Middle frontal gyrus (tissue), 1 donor: ENCODE results near the gene ZNF705A.
"Not testable (repeated sequence)": the region's sequence is repeated elsewhere in the genome, so short reads cannot be mapped to it uniquely, and the experiment has no call there.

Source experiments
- DNase-seq: peaks from one replicate; pipeline ENCODE4 v3.0.0-alpha.2; 2015; ENCODE audit warnings: low spot score; ENCODE audit errors: extremely low spot score

The ZNF705A gene

DNA sequence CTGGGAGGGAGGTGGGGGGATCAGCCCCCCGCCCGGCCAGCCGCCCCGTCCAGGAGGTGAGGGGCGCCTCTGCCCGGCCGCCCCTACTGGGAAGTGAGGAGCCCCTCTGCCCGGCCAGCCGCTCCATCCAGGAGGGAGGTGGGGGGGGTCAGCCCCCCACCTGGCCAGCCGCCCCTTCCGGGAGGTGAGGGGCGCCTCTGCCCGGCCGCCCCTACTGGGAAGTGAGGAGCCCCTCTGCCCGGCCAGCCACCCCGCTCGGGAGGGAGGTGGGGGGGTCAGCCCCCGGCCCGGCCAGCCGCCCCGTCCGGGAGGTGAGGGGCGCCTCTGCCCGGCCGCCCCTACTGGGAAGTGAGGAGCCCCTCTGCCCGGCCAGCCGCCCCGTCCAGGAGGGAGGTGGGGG lies 27.4 kb downstream of the ZNF705A start:
- DNase-seq = not testable (repeated sequence)

DNA sequence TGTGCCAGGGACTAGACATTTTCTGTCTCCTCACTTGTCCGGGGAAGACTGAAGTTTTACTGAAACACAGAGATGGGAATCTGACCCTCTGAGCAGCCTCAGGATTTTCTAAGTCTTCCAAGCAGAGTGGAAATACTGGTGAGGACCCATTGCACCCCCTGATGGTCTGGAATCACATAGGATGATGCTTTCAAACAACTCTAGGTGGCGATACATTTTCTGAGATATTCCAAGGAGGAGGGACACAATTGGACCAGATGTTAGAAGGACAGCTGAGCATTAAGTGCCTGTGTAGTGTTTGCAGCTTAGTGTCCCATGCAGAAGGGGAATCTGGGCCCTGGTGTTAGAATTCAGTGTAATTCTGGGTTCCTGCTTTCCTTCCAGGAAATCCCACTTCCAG lies 31.3 kb downstream of the ZNF705A start:
- DNase-seq = not testable (repeated sequence)

DNA sequence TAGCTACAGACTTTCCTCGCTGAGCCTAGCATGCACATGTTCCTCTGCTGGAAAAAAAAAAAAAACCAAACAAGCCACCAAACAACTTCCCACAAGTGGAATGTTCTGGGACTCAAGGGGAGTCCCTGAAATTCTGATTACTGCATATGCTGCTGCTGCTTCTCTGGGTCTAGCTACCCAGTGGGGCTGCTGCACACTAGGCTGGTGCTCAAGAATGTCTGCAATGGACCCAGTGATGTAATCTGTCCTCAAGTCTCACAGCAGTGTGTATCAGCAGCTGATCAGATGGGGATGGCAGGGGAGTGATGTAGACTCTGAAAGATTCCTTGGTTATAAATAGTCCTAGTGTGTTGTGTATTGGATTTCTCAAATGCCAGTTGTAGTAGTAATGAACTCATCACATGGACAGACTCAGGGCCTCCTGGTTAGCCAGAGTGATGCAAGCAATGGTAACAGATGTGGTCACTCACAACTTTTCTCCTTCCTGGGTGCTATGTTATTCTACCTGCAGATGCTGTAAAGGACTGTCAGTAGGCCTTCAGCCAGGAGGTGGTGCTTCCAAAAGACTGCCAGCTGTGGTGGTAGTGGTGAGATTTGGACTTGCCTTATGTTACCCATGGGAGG lies 41.0 kb downstream of the ZNF705A start:
- not testable (repeated sequence) for DNase-seq

DNA sequence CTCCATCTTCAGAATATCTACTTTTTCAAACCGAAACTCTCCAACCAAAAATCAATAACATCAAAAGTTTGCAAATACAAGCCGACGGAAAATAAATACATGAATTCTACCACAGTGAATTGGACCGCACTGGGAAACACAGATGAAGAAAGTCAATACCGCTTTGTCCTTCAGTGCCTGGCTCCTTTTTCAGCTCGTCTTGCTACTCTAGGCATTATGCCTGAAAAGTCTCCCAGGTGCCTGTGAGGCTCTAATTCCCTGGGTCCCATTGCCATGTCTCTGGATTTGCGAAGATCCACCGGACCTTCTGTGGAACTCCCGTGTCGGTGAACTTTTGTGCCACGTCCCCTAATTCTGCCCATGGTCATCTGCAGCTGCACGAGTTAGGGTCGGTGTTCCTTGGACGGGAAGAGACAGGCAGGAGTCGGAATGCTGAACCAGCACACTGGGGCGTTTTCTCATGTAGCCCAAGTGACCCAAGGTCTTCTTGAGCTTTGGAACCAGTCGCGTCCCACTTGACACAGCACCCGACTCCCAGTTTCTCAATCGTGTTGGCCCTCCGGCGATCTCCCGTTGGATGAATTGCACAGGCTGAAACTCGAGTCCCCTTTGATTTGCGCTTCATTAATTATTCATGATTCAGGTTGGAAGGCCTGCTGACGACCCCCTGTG lies 62.0 kb downstream of the ZNF705A start:
- not testable (repeated sequence) for DNase-seq

DNA sequence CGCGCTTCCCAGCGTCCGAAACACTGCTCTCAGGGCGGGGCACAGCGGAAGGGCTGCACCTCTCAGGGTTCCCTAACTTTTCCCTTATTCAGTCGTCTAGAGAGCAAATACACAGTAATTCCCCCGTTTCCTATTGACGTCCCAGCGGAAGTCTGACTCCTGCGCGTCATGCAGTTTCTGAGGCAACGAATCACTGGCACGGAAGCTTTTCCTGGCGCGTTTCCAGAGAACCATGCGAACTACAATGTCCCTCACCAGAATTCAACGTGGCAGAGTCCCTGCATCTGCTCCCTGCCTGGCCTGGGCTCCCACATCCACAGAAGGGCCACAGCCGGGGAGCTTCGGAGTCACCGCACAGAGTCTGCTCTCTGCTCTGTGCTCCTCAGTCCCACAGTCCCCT lies 64.6 kb downstream of the ZNF705A start:
- not testable (repeated sequence) for DNase-seq

DNA sequence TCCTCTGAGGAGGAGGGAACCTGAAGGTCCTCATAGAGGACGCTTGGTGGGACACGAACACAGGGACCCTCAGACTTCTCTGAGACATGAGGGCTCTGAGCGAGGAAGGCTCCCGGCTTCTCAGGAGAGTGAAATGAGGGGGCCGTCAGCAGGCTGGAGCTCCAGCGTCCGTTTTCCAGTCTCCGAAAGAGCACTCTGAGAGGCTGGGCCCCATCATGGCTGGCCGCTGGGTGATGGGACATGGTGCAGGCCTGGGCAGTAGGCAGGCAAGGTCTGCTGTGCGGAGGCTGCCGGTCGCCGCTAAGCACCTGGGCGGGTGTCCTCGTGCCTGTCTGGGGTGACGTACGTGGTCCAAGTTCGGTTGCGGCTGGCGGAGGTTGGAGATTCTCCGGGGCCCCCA lies 65.0 kb downstream of the ZNF705A start:
- not testable (repeated sequence) for DNase-seq

DNA sequence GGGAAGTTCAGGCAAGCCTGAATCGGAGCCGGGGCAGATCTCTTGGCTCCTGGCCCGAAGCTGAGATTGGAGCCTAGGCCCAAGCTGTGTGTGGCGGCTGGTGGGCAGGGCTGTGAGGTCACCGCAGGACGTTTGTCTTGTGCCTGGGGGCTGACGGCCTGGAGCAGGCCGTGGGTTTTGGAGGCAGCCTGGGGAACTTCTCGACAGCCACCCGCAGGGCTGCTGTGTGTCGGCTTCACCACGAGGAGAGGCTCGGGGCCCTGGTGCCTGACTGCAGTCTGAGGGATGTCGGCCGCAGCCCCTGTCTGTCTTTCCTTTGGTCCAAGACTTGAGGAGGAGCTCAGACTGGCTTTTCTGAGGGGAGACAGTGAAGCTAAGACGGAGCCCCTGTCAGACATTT lies 65.5 kb downstream of the ZNF705A start:
- DNase-seq = not testable (repeated sequence)

DNA sequence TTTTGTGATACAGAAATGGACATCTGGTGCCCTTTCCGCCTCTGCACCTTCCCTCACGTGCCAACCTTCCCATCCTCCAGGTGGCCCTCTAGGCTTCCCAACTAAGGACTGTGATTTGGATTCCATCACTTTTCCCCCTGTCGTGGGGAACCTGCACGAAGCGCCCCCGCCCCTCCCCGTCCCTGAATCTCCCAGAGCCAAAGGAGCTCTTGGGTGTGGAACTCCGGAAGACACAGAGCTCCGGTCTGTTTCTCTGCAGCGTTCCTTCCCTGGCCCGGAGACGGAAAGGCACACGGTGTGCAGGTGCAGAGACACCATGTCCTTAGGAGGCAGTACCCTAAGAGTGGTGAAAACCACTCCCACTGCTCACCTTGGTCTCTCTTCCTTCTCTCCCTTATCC lies 66.8 kb downstream of the ZNF705A start:
- not testable (repeated sequence) for DNase-seq

DNA sequence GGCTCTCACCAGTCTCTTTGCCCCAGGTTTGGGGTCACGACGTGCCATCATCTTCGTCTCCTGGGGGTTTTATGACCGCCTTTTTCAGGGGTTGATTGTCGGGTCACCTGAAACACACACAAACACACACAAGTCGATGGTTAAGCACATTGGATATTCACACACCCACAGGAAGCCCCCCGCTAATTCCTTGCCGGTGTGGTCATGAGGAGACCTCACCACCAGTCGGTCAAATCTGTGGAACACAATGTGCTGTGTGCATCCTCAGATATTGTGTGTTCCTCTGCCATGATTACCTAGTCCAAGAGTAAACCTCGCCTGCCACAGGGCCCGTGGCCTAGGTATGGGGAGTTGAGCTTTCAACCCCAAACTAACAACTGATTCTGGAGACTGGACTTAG lies 68.0 kb downstream of the ZNF705A start:
- not testable (repeated sequence) for DNase-seq

DNA sequence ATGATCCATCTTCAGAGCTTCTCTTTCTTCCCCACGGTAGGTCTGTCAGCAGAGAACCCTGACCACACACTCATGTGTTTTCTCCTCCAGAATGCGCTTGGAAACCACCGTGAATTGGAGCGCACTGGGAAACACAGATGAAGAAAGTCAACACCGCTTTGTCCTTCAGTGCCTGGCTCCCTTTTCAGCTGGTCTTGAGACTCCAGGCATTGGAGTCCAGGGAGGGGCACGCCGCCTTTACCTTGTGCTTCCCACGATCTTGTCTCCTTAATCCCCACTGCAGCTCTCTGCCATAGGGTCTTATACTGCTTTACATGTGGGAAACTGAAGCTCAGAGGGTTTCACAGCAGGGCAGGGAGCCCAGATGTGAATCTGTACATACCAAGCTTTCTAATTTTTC lies 69.5 kb downstream of the ZNF705A start:
- no peak for DNase-seq

DNA sequence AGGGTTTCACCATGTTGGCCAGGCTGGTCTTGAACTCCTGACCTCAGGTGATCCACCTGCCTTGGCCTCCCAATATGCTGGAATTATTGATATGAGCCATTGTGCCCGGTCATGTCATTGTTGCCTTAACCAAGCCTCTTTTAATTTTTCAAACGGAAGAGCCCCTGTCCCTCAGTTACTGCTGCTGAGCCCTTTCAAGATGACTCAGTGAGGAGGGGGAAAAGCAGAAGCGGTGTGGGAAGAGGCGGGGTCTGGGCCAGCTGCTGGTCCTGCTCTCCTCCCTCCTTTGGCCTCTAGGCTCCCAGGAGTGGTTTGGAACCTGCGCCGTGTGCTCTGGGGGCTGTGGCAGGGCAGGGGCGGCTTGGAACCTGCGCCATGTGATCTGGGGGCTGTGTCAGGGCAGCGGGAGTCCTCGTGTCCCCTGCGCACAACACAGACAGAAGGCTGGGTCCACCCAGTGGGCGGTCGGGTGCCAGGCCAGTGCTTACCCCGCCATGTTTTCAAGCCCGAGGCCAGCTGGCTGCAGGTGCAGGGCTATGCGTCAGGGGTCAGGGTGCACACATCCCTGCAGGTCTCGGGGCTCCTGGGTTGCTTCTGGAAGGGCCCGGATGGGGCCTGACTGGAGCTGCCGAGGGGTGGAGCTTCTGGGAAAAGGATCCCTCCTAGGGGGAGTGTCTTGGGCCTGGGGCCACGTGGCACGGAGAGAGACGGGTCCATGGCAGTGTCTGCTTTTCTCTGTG lies 70.3 kb downstream of the ZNF705A start, which contains the start of gene FAM90A1:
Gene FAM90A1 (minus strand): TSS at position 627 of the 740 bp plus-strand sequence. CDS start 2,786 bp downstream, outside the sequence.
- DNase-seq = not testable (repeated sequence)

DNA sequence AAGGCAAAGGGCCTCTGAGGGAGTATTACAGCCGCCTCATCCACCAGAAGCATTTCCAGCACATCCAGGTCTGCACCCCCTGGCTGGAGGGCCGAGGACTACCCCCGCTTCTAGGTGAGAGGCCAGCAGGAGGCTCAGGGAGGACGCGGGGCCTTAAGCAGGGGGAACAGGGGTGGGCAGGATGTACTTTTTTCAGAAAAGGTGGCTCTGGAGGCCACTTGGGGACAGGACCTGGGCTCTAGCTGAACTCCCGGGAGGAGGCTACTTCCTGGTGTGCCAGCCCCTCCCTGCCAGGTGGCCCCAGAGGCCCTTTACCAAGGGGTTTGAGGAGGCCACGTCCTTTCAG lies 70.9 kb downstream of the ZNF705A start:
- DNase-seq = not testable (repeated sequence)

DNA sequence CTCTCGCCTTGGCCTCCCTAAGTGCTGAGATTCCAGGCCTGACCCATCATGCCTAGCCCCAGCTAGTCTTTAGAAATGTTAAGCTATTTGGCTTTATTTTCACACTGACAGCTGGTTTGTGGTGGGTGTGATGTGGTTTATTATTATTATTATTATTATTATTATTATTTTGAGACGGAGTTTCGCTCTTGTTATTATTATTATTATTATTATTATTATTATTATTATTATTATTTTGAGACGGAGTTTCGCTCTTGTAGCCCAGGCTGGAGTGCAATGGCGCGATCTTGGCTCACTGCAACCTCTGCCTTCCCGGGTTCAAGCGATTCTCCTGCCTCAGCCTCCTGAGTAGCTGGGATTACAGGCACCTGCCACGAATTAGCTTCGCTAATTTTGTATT lies 71.8 kb downstream of the ZNF705A start:
- not testable (repeated sequence) for DNase-seq

DNA sequence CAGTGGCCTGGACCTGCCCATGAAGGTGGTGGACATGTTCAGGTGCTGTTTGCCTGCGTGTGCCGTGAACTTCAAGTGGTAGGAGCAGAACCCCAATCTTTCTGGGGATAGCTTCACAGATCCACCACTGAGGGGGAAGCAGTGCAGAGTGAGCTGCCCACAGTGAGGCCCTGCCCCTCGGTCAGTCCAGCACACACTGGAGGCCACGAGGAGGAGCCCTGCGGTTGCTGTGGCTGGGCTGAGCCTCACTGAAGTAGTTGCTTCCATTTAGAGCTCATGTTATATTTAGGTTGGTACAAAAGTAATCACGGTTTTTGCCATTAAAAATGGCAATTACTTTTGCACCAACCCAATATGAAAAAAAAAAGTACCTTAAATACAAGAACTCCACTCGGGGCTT lies 72.7 kb downstream of the ZNF705A start:
- not testable (repeated sequence) for DNase-seq
